GM12878 (cell line): Measurements from ENCODE around the gene UNKL. TPM values are rescaled to one million over a fixed set of nuclear protein-coding genes. Genes with fewer than 3 reads are reported as not detected.

ENCODE experiments used
- ATAC-seq: fragments of 200-7000 bp; cut with Tn5 transposase; 3 replicates; pipeline ENCODE4 v1.9.1; 2020; ENCODE audit warnings: mild to moderate bottlenecking, moderate library complexity
- BruUV-seq: library from RNA; stranded (reverse); fragments of 400-500 nt; replicated peaks from 2 replicates; lab custom pipeline; 2021; lab: Mats Ljungman, UMichigan
- CTCF ChIA-PET: fragments of 300-600 bp; sonication (Branson Sonifier 250); formaldehyde crosslinking; extraction: SDS; loops from one replicate; lab custom pipeline; 2021; ENCODE audit warnings: inconsistent platforms; lab: Yijun Ruan, JAX
- POLR2A ChIA-PET: fragments of 350-600 bp; formaldehyde crosslinking; extraction: SDS; loops from one replicate; lab custom pipeline; 2021; ENCODE audit warnings: inconsistent platforms; lab: Charles Lee
- RAD21 ChIA-PET: fragments of 300-600 bp; sonication (Branson Sonifier 250); formaldehyde crosslinking; loops from one replicate; lab custom pipeline; 2023; ENCODE audit warnings: antibody characterized with exemption; ENCODE audit not compliant: unreplicated experiment; lab: Charles Lee
- SMC1A ChIA-PET: fragments of 300-600 bp; sonication (Branson Sonifier 250); formaldehyde crosslinking; loops from one replicate; lab custom pipeline; 2023; ENCODE audit not compliant: unreplicated experiment, uncharacterized antibody; lab: Charles Lee
- DNase-seq: peaks from one replicate; pipeline ENCODE4 v3.0.0-alpha.2; 2011; ENCODE audit warnings: low read depth, low spot score
- FAIRE-seq: peaks from 3 replicates; lab custom pipeline; 2011; peaks lifted over from hg19 to GRCh38; lab: Jason Lieb, UNC
- H2AFZ ChIP-seq: 2 replicates; pipeline ENCODE4 v1.6.0; 2011; ENCODE audit warnings: low read depth, low read length, control low read depth; ENCODE audit not compliant: control insufficient read depth
- H3K27ac ChIP-seq: 2 replicates; pipeline ENCODE4 v1.5.1; 2011; ENCODE audit warnings: control low read depth; ENCODE audit not compliant: control insufficient read depth, insufficient read depth
- H3K27me3 ChIP-seq, 2 experiments: replicated peaks in 1 of 2; 2 replicates each; pipeline versions ENCODE4 v1.6.0 to v1.6.1; 2011; ENCODE audit warnings: low read length in 1 of 2; ENCODE audit not compliant: control insufficient read depth in 2 of 2, insufficient read depth in 2 of 2
- H3K36me3 ChIP-seq, 2 experiments: 2 replicates each; pipeline ENCODE4 v1.5.1; 2011; ENCODE audit warnings: low read length in 1 of 2; ENCODE audit not compliant: control insufficient read depth in 2 of 2, insufficient read depth in 2 of 2
- H3K4me1 ChIP-seq: 2 replicates; pipeline ENCODE4 v1.6.1; 2011; ENCODE audit warnings: mild to moderate bottlenecking, low read length, moderate library complexity, mixed read lengths; ENCODE audit not compliant: control insufficient read depth, insufficient read depth
- H3K4me2 ChIP-seq: 2 replicates; pipeline ENCODE4 v1.6.0; 2011; ENCODE audit warnings: control low read depth; ENCODE audit not compliant: control insufficient read depth, insufficient read depth
- H3K4me3 ChIP-seq: fragments of 200-600 bp; sonication (generic); 2 replicates; pipeline ENCODE4 v1.5.1; 2016
- H3K79me2 ChIP-seq: 2 replicates; pipeline ENCODE4 v1.6.0; 2011; ENCODE audit warnings: low read length; ENCODE audit not compliant: control insufficient read depth, insufficient read depth
- H3K9ac ChIP-seq: 2 replicates; pipeline ENCODE4 v1.8.0; 2011; ENCODE audit warnings: low read length, control low read depth, mixed read lengths; ENCODE audit not compliant: control insufficient read depth, insufficient read depth
- H3K9me3 ChIP-seq: replicated peaks from 3 replicates; pipeline ENCODE4 v1.5.1; 2011; ENCODE audit warnings: mild to moderate bottlenecking, low read length; ENCODE audit not compliant: control insufficient read depth, insufficient read depth
- H4K20me1 ChIP-seq: 2 replicates; pipeline ENCODE4 v1.6.0; 2011; ENCODE audit not compliant: control insufficient read depth, insufficient read depth
- BHLHE40 ChIP-seq, 2 experiments: fragments of 450-650 bp in 1 of 2; IDR thresholded peaks; 2 replicates each; pipeline ENCODE4 v1.6.1; 2011 to 2017; ENCODE audit warnings: low read depth in 2 of 2, borderline replicate concordance in 1 of 2, improper control_type of control experiment in 1 of 2, low read length in 1 of 2, mild to moderate bottlenecking in 1 of 2
- CBX3 ChIP-seq: fragments of 200-600 bp; sonication (generic); IDR thresholded peaks from 2 replicates; pipeline ENCODE4 v1.6.1; 2016; ENCODE audit warnings: low read depth, borderline replicate concordance
- EZH2 ChIP-seq: IDR thresholded peaks from 2 replicates; pipeline ENCODE4 v1.6.1; 2012; ENCODE audit warnings: low read depth, mild to moderate bottlenecking, control low read depth, inconsistent platforms, low read length, borderline replicate concordance; ENCODE audit not compliant: control insufficient read depth
- IRF4 ChIP-seq: IDR thresholded peaks from 2 replicates; pipeline ENCODE4 v1.6.1; 2011; ENCODE audit warnings: low read depth, low read length
- NFYB ChIP-seq: IDR thresholded peaks from 2 replicates; pipeline ENCODE4 v1.6.1; 2011; ENCODE audit warnings: low read depth, mild to moderate bottlenecking, low read length, improper control_type of control experiment, moderate library complexity; ENCODE audit not compliant: insufficient read depth
- POLR2A ChIP-seq: IDR thresholded peaks from 2 replicates; pipeline ENCODE4 v1.6.1; 2011; ENCODE audit warnings: low read depth, mild to moderate bottlenecking, low read length
- POLR2AphosphoS5 ChIP-seq: IDR thresholded peaks from 2 replicates; pipeline ENCODE4 v1.6.1; 2011; ENCODE audit warnings: mild to moderate bottlenecking, low read length, inconsistent platforms
- POU2F2 ChIP-seq: IDR thresholded peaks from 3 replicates; pipeline ENCODE4 v1.6.1; 2011; ENCODE audit warnings: low read depth, mild to moderate bottlenecking, low read length, borderline replicate concordance
- RBBP5 ChIP-seq: fragments of 200-600 bp; sonication (generic); conservative IDR thresholded peaks from 2 replicates; pipeline ENCODE4 v1.6.1; 2016
- SREBF2 ChIP-seq: IDR thresholded peaks from 2 replicates; pipeline ENCODE4 v1.6.1; 2012; ENCODE audit warnings: mild to moderate bottlenecking, low read length
- ZNF24 ChIP-seq: fragments of 450-650 bp; IDR thresholded peaks from 2 replicates; pipeline ENCODE4 v1.6.1; 2017; ENCODE audit warnings: antibody characterized with exemption, mild to moderate bottlenecking
- WGBS: methylation state at CpG from one replicate; pipeline ENCODE4 v1.1.6; 2016; ENCODE audit warnings: low lambda C conversion rate; ENCODE audit not compliant: insufficient replicate concordance, insufficient coverage; ENCODE audit errors: missing lambda C conversion rate; 5-methylcytosine and 5-hydroxymethylcytosine counted together
- in situ Hi-C: fragments of 300-500 bp; cut with MboI; formaldehyde crosslinking; loops from 9 replicates; pipeline ENCODE4 v1.14.3; 2018; ENCODE audit warnings: mixed read lengths
- intact Hi-C: fragments of 100-400 bp; cut with micrococcal nuclease; formaldehyde crosslinking; loops from one replicate; pipeline ENCODE4 v1.14.2; 2022; ENCODE audit not compliant: unreplicated experiment
- polyA plus RNA-seq, 11 experiments: library from polyadenylated mRNA; depleted of rRNA in 4 of 11; unstranded in 6 of 11; stranded (reverse) in 5 of 11; fragments of >200 nt; fragmentation: Nextera tagmentation in 4 of 11; fragmentation: Illumina TruSeq in 1 of 11; extraction: Ambion mirVana in 4 of 11; extraction: Trizol in 1 of 11; gene quantifications; 1 replicate in 1 of 11; 2 replicates in 10 of 11; pipeline versions ENCODE4 v1.2.1 to v1.2.3, GENCODE V29; 2011 to 2016; ENCODE audit warnings: inconsistent platforms in 2 of 11, missing spikeins in 2 of 11, low read depth in 1 of 11
- total RNA-seq, 4 experiments: library from RNA; depleted of rRNA in 3 of 4; stranded (reverse); fragments of >200 nt in 3 of 4; fragmentation: Illumina TruSeq in 1 of 4; extraction: Trizol in 1 of 4; gene quantifications; 2 replicates each; pipeline versions ENCODE4 v1.2.1 to v1.2.3, GENCODE V29; 2013 to 2021

Gene UNKL
- total and polyA plus RNA-seq, 10 of the 15 experiments (the other 5 are each of a cell fraction or from before 2014, with no cell fraction given), result 0.40 to 21.6 (median 9.1) TPM

DNA sequence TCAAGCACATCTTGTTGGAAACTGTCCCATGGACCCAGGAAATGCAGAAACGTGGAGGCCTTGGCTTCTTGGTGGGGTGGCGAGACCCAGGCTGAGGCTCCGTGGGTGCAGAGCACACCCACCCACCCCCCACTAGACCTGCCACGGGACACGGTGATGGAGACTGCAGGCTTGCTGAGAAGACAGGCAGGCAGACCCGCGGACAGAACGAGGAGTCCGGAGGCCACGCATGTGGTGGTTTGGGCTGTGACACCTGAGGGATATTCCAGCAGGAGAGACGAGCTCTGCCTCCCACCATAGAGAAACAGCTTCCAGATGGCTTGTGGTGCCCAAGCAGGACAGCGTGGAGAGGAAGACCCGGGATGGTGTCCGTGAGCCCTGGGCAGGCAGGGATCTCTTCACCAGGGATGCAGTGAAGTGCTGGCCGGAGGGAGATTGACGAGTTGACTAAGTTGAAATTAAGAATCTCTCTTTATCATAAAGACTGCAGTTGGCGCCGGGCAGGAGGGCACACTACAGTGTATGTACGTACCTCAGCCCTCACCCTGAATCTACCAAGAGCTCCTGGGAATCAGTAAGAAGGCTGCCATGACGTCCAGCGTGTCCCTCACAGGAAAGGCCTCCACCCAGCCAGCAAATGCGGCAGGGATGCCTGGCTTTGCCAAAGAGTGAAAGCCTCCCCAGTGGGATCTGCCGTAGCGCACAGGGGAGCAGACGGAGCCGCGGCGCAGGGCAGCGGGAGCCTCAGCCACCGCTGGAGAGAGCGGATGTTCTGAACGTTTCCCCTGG lies 96.8 kb downstream of the UNKL start:
- H3K9me3 ChIP-seq, result no peaks in the 10 kb centered on the region
- H3K4me2 ChIP-seq, result no peak overlapping the region
- peaks cover 15% of the 10 kb centered on the region for H4K20me1 ChIP-seq
- ChIA-PET POLR2A (no interaction called here), CTCF (no interaction called here), SMC1A (no interaction called here), RAD21 (no interaction called here)
- WGBS, result 95% methylated on average over 32 of the region's 32 CpGs
- DNase-seq (no peak), ATAC-seq (no peak), FAIRE-seq (no peak)
- H3K36me3 ChIP-seq, result peaks cover 40 to 69% of the 10 kb centered on the region in 2 experiments
- no peak overlapping the region for H2AFZ ChIP-seq
- BruUV-seq, result no TSS peak
- H3K4me1 ChIP-seq, result no peaks in the 10 kb centered on the region
- no peak overlapping the region for H3K27ac ChIP-seq
- intact Hi-C loops (no loop called here), in situ Hi-C loops (no loop called here)
- TF ChIP-seq ZNF24, result no peak
- TF ChIP-seq RBBP5, result no peak
- no peak for TF ChIP-seq BHLHE40 (IDR thresholded peaks at IDR 0.05; ENCODE audit: borderline replicate concordance in 1 of 2, low read depth in 2 of 2, low read length in 1 of 2)
- TF ChIP-seq POU2F2, result peak; percentile 13; the same call in 1 of the 3 replicates
- TF ChIP-seq SREBF2, result no peak
- no peak for TF ChIP-seq NFYB
- no peak for TF ChIP-seq IRF4
- no peak for TF ChIP-seq EZH2
- TF ChIP-seq POLR2A, result peak; percentile 52
- TF ChIP-seq POLR2AphosphoS5, result 0 out of 2 replicates have a peak, but pooled peaks have one; percentile 28
- no peak for TF ChIP-seq CBX3
- no peak overlapping the region for H3K9ac ChIP-seq
- no peaks in the 10 kb centered on the region for H3K27me3 ChIP-seq
- H3K4me3 ChIP-seq, result no peak overlapping the region
- H3K79me2 ChIP-seq, result peaks cover 23% of the 10 kb centered on the region
